Activated CD8-positive, alpha-beta memory T cell treated with anti-CD3 and anti-CD28 coated beads, Interleukin-2, amount 50 U/mL, for 4 hours (primary cell): ENCODE results near the gene MTG1.
"Not testable (repeated sequence)": the region's sequence is repeated elsewhere in the genome, so short reads cannot be mapped to it uniquely, and the experiment has no call there.

Source experiments
- DNase-seq: peaks from one replicate; pipeline ENCODE4 v3.0.0-alpha.2; 2020

Gene MTG1

GRCh38 chr10:133401981-133402725 is 8.2 kb downstream of the MTG1 start:
- no peak for DNase-seq

DNA sequence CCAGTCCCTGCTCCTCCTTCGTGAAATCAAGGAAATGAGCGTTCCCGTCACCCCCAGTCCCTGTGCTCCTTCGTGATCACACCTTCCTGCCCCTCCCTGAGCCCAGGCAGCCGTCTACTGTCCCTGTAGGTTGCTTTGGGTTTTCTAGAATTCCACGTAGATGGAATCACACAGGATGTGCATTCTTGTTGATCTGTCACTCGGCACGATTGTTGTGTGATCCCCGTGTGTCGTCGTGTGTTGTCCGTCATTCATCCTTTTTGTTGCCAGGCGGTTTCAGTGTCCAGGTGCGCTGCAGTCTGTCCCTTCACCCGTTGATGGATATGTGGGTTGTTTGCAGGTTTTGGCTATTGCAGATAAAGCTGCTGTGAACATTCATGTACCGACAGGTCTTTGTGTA is 9.4 kb downstream of the MTG1 start:
- no peak for DNase-seq

DNA sequence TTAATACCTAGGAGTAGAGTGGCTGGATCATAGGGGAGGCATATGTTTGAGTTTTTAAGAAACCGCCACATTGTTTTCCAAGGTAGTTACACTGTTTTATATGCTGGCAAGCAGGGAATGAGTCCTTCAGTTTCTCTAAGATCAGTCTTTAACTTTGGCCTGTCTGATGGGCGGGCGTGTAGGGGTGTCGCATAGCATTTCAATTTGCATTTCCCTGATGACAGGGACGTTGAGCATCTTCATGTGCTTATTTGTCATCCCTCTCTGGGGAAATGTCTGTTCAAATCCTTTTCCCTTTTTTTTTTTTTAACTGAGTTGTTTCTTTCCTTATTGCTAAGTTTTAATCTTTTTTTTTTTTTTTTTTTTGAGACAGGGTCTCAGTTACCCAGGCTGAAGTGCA is 9.8 kb downstream of the MTG1 start:
- no peak for DNase-seq

GRCh38 chr10:133405272-133405671 is 11.3 kb downstream of the MTG1 start:
- DNase-seq, result no peak

GRCh38 chr10:133405844-133406527 is 12.0 kb downstream of the MTG1 start:
- DNase-seq, result no peak

- no peak for DNase-seq
Observed at GRCh38 chr10:133411523-133412380, 17.8 kb downstream of the MTG1 start.

DNA sequence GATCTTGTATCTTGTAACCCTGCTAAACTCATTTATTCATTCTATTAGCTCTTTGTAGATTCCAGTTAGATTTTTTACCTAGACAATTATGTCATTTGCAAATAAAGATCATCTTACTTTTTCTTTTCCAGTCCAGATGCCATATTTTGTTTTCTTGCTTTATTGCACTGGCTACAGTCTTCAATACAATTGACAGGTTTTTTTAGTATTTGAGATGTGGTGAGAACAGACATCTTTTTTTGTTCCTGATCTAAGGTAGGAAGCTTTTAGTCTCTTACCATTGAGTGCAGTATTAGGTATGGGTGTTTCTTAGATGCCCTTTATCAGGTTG is 18.4 kb downstream of the MTG1 start:
- no peak for DNase-seq

DNA sequence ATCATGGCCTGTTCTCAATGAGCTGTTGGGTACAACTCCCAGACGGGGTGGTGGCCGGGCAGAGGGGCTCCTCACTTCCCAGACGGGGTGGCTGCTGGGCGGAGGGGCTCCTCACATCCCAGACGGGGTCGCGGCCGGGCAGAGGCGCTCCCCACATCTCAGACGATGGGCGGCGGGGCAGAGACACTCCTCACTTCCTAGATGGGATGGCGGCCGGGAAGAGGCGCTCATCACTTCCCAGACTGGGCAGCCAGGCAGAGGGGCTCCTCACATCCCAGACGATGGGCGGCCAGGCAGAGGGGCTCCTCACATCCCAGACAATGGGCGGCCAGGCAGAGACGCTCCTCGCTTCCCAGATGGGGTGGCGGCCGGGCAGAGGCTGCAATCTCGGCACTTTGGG is 20.4 kb downstream of the MTG1 start:
- DNase-seq, result not testable (repeated sequence)

DNA sequence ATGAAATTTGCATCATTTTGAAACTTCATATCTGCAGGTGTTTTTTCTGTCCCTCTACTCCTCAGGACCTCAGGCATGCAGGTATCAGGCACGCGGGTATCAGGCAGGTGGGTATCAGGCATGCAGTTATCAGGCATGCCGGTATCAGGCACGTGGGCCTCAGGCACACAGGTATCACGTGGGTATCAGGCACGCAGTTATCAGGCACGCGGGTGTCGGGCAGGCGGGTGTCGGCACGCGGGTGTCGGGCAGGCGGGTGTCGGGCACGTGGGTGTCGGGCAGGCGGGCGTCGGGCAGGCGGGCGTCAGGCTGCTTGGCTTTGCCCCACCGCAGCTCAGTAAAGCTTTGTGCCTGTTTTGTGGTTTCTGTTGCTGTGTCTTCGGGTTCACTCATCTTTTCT is 21.8 kb downstream of the MTG1 start:
- no peak for DNase-seq

- no peak for DNase-seq
Observed at GRCh38 chr10:133418289-133418993, 24.5 kb downstream of the MTG1 start.

DNA sequence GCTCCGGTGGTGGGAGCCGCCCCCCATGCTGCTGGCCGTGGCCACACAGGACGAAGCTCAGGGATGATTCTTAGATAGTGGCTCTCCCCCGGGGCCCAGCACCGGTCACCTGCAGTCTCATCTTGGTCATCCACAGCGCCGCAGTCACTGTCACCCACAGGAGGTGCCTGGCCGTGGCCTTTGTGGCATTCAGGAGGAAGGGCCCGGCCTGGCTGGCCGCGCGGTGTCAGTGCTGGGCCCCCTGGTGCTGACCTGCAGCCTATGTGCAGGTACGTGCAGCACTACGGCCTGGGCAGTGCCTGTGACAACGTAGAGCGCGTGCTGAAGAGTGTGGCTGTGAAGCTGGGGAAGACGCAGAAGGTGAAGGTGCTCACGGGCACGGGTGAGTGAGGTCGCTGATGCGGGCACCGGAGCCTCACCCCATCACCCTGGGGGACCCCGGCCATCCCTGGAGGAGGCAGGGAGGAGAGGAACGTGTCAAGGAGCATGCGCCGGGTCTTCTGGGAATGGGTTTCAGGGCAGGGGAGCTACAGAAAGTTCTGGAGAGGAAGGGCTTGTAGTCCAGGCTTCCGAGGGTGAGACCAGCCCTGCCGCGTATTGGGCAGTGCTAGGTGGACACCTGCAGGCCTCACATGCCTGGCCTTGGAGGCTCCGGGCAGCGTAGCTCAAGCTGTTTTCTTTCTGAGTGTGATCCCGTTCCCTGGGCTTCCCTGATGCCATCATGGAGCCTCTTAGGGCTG is 25.4 kb downstream of the MTG1 start:
- no peak for DNase-seq

- no peak for DNase-seq
Observed at GRCh38 chr10:133420028-133420427, 26.1 kb downstream of the MTG1 start.

DNA sequence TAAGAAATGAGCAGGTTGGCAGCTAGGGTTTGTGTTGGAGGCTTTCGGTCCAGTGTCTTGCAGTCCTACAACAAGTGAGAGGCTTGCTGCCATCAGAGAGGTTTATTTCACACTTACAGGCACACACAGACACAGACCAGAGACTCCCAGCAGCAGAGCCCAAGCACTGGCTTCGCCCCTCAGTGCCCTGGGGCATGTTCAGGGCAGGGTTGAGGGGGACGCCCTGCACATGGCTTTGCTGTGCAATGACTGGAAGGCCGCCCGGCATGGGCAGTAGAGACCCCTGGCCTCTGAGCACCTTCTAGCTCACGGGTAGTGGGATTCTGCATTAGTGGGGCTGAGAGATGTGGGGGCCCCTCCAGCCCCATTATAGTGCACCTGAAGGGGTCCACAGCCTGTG is 26.6 kb downstream of the MTG1 start:
- no peak for DNase-seq

- no peak for DNase-seq
Observed at GRCh38 chr10:133421336-133422222, 27.6 kb downstream of the MTG1 start.

DNA sequence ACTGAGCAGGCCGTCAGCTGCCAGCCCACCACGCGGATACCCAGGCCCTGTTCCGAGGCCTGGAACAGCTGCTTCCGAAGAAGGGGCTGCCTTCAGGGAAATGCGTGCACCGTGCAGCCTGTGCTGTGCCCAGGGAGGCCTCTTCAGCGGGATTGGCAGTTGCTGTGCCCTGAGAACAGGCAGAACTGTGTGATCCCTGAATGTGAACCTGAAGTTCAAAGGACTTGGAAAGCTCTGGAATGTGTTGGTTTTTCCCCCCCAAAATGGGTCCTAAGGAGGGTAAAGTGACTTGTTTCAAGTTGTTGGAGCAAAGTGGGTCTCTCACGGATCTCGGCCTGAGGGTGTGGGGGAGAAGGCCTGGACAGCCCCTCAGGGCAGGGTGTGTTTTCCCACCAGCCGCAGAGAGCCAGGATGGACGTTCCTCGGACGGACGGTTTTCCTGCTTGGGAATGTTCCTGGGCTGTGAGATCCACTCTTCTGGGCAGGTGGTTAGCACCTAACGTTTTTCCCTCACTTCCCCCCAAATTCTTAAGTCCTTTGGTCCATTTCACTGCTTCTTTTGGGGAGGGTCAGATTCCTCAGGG is 28.4 kb downstream of the MTG1 start:
- DNase-seq, result no peak

- DNase-seq, result no peak
Observed at GRCh38 chr10:133422807-133423771, 29.1 kb downstream of the MTG1 start.

- DNase-seq, result not testable (repeated sequence)
Observed at GRCh38 chr10:133424102-133424501, 30.1 kb downstream of the MTG1 start.

DNA sequence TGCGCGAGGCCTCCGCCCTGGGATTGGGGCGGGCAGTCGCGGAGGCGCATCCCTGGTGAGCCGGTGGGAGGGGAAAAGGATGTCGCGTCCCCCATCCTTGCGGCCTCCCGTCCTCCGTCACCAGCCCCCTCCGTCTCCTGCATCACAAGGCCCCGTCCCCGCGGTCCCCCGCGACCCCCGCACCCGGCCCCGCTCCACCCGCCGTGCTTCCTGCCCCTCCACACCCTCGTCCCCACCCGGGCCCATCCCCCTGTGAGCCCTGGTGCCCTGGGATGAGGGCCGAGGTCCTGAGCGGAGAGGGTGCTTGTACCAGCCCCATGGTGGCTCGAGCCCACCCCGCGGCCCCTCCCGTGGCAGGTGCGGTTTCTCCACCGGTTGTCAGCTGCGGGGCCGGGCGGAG is 30.6 kb downstream of the MTG1 start, which contains the start of gene SPRN:
Gene SPRN, minus strand, starts transcription at position 25 of the 400 bp plus-strand sequence. CDS start 944 bp downstream, outside the sequence.
- not testable (repeated sequence) for DNase-seq

DNA sequence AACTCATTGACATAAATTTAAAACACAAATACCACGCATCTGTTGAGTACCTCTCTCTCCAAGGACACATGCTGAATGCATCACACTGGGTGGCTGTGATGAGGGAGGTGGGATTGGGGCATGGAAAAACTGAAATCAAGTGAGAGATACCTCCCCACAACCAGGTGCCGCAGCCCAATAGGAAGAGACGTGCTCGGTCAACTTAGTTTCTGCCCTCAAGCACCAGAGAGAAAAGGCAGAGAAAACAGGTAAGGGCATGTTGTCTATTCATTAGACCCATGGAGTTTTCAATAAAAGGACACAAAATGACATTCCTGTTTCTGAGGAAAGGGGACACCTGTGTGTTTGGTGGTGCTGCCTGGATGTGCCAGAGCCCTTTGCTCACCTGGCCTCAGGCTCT is 35.6 kb downstream of the MTG1 start:
- DNase-seq, result not testable (repeated sequence)
